ENCODE results near the gene ROR1.

- no peak for TF ChIP-seq RELA (IDR thresholded peaks at IDR 0.05; ENCODE audit: borderline replicate concordance, partially characterized antibody)
- TF ChIP-seq CHD1 (IDR thresholded peaks at IDR 0.05; ENCODE audit: low read depth, low read length): no peak
- TF ChIP-seq CTCF (IDR thresholded peaks at IDR 0.05 in 2 of 3, conservative IDR thresholded peaks at IDR 0.05 in 1 of 3; ENCODE audit: control insufficient read depth in 2 of 3, extremely low read depth in 1 of 3, insufficient read depth in 1 of 3, low read depth in 3 of 3, low read length in 3 of 3): no peak
- no peak for TF ChIP-seq ZBTB11 (CRISPR knock-in tag; IDR thresholded peaks at IDR 0.05)
- TF ChIP-seq WRNIP1 (IDR thresholded peaks at IDR 0.05; ENCODE audit: borderline replicate concordance, low read depth, low read length): no peak
- no peak for TF ChIP-seq YY1 (IDR thresholded peaks at IDR 0.05; ENCODE audit: low read depth, low read length)
- no peak for TF ChIP-seq RFX5 (IDR thresholded peaks at IDR 0.05; ENCODE audit: low read depth, low read length)
- TF ChIP-seq USF2 (IDR thresholded peaks at IDR 0.05; ENCODE audit: borderline replicate concordance, low read depth, low read length): no peak
- no peak for TF ChIP-seq ZBTB33 (IDR thresholded peaks at IDR 0.05)
- no peak for TF ChIP-seq ETV6 (conservative IDR thresholded peaks at IDR 0.05 in 1 of 2, IDR thresholded peaks at IDR 0.05 in 1 of 2; ENCODE audit: borderline replicate concordance in 1 of 2, low read depth in 1 of 2)
Measured at GRCh38 chr1:64093941-64094340, 320.1 kb downstream of the ROR1 start.
